ENCODE measurements around the gene CCDC68.

GRCh38 chr18:54911551-54911950 lies 47.7 kb downstream of the CCDC68 start:
- no peak for TF ChIP-seq EZH2phosphoT487 (IDR thresholded peaks at IDR 0.05; ENCODE audit: insufficient read depth, low read depth)
- TF ChIP-seq EZH2 (IDR thresholded peaks at IDR 0.05; ENCODE audit: insufficient read depth, poor library complexity, severe bottlenecking), result no peak

Data from GM23248 (cell line).